Heart left ventricle (tissue), 13 donors: Measurements from ENCODE around the gene CCDC88B.

ENCODE experiments used
- POLR2A ChIP-seq, 2 donors: fragments of 450-650 bp; IDR thresholded peaks; one replicate each; pipeline ENCODE4 v1.6.1; 2017; ENCODE audit warnings: antibody characterized with exemption in 2 of 2, mild to moderate bottlenecking in 2 of 2, moderate library complexity in 2 of 2
- TF ChIP-seq, protein P1 (sequence below), 12 donors: fragments of 200-600 bp; sonication (generic) in 4 of 12; IDR thresholded peaks; one replicate each; pipeline versions ENCODE4 v1.5.0 to v1.8.0; 2018 to 2022; ENCODE audit warnings: antibody characterized with exemption in 12 of 12, mild to moderate bottlenecking in 5 of 12
- donor health status: ischemic (EF 13 %, LVEDD 7.1; RV severe dilation, severe dysfunction).
- donor health status: DM: no; HTN: yes; CAD: no.
- donor health status: DM: no; HTN: no; CAD: no.
- donor health status: ischemic (EF 25% LVEDD 6.9; RV normal size, moderate dysfunction).
- donor health status: ischemic (EF 25% LVEDD 5.7; RV mildly dilated, moderate dysfunction).
- donor health status: ischemic (EF 35%, LVEDD 5.7; RV mildly dilated, moderate dysfunction).
- donor health status: nonischemic (EF 11% LVEDD 7.7; RV severe dilation, severe dysfunction).
- donor health status: DM: yes; HTN: yes; CAD: no.
- donor health status: PGD.
- donor health status: ischemic (EF 29% LVEDD 5.4; RV normal size, mild dysfunction).
- donor health status: nonischemic (EF 23%, LVEDD 6.1; RV moderate dilation, normal function).

DNA sequence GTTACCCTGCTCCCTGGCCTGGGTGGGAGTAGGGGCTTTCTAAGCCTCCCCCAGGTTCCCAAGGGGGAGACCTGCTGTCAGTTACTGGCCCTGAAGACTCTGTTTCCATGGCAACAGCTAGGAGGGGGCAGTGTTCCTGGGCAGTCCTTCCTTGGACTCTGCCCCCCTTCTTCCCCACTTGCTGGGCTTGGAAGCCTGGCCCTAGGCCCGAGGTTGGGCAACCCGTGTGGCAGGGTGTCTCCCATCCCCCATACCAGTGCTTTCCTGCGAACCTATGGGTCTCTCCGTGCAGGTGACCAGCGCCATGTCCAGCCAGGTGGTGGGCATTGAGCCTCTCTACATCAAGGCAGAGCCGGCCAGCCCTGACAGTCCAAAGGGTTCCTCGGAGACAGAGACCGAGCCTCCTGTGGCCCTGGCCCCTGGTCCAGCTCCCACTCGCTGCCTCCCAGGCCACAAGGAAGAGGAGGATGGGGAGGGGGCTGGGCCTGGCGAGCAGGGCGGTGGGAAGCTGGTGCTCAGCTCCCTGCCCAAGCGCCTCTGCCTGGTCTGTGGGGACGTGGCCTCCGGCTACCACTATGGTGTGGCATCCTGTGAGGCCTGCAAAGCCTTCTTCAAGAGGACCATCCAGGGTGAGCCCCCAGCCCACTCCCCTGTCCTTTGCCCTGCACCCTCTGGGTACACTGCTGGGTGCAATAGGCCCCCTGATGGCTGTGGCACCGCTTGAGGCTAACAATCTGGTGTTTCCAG lies 33.0 kb upstream of the CCDC88B start:
- TF ChIP-seq POLR2A (IDR thresholded peaks at IDR 0.05): no peak
- TF ChIP-seq, protein P1, sequence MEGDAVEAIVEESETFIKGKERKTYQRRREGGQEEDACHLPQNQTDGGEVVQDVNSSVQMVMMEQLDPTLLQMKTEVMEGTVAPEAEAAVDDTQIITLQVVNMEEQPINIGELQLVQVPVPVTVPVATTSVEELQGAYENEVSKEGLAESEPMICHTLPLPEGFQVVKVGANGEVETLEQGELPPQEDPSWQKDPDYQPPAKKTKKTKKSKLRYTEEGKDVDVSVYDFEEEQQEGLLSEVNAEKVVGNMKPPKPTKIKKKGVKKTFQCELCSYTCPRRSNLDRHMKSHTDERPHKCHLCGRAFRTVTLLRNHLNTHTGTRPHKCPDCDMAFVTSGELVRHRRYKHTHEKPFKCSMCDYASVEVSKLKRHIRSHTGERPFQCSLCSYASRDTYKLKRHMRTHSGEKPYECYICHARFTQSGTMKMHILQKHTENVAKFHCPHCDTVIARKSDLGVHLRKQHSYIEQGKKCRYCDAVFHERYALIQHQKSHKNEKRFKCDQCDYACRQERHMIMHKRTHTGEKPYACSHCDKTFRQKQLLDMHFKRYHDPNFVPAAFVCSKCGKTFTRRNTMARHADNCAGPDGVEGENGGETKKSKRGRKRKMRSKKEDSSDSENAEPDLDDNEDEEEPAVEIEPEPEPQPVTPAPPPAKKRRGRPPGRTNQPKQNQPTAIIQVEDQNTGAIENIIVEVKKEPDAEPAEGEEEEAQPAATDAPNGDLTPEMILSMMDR (IDR thresholded peaks at IDR 0.05): no peak
